ENCODE data around the gene RHOF.

Gene RHOF

GRCh38 chr12:121799156-121799841 lies 5.8 kb upstream of the RHOF start:
- DNase-seq (ENCODE audit: low read depth) = peak; percentile 81
- TF ChIP-seq, protein P1, sequence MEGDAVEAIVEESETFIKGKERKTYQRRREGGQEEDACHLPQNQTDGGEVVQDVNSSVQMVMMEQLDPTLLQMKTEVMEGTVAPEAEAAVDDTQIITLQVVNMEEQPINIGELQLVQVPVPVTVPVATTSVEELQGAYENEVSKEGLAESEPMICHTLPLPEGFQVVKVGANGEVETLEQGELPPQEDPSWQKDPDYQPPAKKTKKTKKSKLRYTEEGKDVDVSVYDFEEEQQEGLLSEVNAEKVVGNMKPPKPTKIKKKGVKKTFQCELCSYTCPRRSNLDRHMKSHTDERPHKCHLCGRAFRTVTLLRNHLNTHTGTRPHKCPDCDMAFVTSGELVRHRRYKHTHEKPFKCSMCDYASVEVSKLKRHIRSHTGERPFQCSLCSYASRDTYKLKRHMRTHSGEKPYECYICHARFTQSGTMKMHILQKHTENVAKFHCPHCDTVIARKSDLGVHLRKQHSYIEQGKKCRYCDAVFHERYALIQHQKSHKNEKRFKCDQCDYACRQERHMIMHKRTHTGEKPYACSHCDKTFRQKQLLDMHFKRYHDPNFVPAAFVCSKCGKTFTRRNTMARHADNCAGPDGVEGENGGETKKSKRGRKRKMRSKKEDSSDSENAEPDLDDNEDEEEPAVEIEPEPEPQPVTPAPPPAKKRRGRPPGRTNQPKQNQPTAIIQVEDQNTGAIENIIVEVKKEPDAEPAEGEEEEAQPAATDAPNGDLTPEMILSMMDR (IDR thresholded peaks at IDR 0.05; ENCODE audit: low read depth, low read length) = no peak
- 0 out of 2 replicates have a peak, but pooled peaks have one; percentile 28 for TF ChIP-seq MAX (IDR thresholded peaks at IDR 0.05; ENCODE audit: low read depth, low read length)
- TF ChIP-seq MYC (IDR thresholded peaks at IDR 0.05; ENCODE audit: low read depth, low read length) = peak; percentile 42; the same call in 1 of the 2 replicates
- H3K4me3 ChIP-seq (ENCODE audit: low read depth, low read length) = peak overlapping the region; percentile 65

DNA sequence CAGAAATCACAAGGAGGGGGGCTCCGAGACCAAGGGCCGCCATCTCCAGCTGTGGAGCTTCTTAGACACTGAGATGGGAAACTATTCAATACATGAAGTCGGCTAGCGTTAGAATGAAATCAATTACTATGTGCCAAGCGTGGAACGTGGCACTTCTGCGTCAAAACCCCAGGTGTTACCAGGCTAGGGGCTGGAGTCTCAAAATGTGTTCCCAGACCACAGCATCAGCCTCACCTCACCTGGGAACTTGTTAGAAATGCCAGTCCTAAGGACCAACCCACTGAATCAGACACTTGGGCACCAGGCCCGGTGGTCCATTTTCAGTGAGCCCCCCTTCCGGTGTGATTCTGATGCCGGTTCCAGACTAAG lies 5.3 kb upstream of the RHOF start:
- DNase-seq (ENCODE audit: low read depth) = no peak
- H3K4me3 ChIP-seq (ENCODE audit: low read depth, low read length) = peak overlapping the region; percentile 42
- TF ChIP-seq MAX (IDR thresholded peaks at IDR 0.05; ENCODE audit: low read depth, low read length) (no peak), MYC (IDR thresholded peaks at IDR 0.05; ENCODE audit: low read depth, low read length) (no peak), POLR2A (IDR thresholded peaks at IDR 0.05; ENCODE audit: extremely low read depth, insufficient read length) (no peak)
- TF ChIP-seq, protein P1 (IDR thresholded peaks at IDR 0.05; ENCODE audit: low read depth, low read length) = no peak

- TF ChIP-seq MAX (IDR thresholded peaks at IDR 0.05; ENCODE audit: low read depth, low read length) = no peak
- TF ChIP-seq, protein P1 (IDR thresholded peaks at IDR 0.05; ENCODE audit: low read depth, low read length) = no peak
- TF ChIP-seq POLR2A (IDR thresholded peaks at IDR 0.05; ENCODE audit: extremely low read depth, insufficient read length) = no peak
- TF ChIP-seq MYC (IDR thresholded peaks at IDR 0.05; ENCODE audit: low read depth, low read length) = no peak
- H3K4me3 ChIP-seq (ENCODE audit: low read depth, low read length) = no peak overlapping the region
- no peak for DNase-seq (ENCODE audit: low read depth)
These were observed 4.7 kb upstream of the RHOF start for GRCh38 chr12:121797937-121798786.

GRCh38 chr12:121796855-121797751 lies 3.6 kb upstream of the RHOF start:
- no peak overlapping the region for H3K4me3 ChIP-seq (ENCODE audit: low read depth, low read length)
- TF ChIP-seq, protein P1 (IDR thresholded peaks at IDR 0.05; ENCODE audit: low read depth, low read length) = no peak
- no peak for TF ChIP-seq POLR2A (IDR thresholded peaks at IDR 0.05; ENCODE audit: extremely low read depth, insufficient read length)
- TF ChIP-seq MAX (IDR thresholded peaks at IDR 0.05; ENCODE audit: low read depth, low read length) = no peak
- no peak for TF ChIP-seq MYC (IDR thresholded peaks at IDR 0.05; ENCODE audit: low read depth, low read length)
- DNase-seq (ENCODE audit: low read depth) = no peak
